SU-DHL-6 (cell line): ENCODE data around the gene CBR4.

Experiments used
- H2AFZ ChIP-seq: fragments of 200-600 bp; sonication (generic); 2 replicates; pipeline ENCODE4 v1.6.1; 2014; ENCODE audit warnings: low read depth, mild to moderate bottlenecking, moderate library complexity, mixed read lengths, antibody characterized with exemption, low read length; ENCODE audit not compliant: severe bottlenecking
- H3F3A ChIP-seq: fragments of 200-600 bp; shearing (Covaris generic); 2 replicates; pipeline ENCODE4 v1.6.0; 2016; ENCODE audit warnings: antibody characterized with exemption, mild to moderate bottlenecking; ENCODE audit not compliant: insufficient read depth
- H3K27ac ChIP-seq: fragments of 200-600 bp; sonication (generic); 2 replicates; pipeline ENCODE4 v1.5.1; 2016; ENCODE audit warnings: low read depth, mild to moderate bottlenecking, low read length, moderate library complexity, mixed read lengths
- H3K27me3 ChIP-seq: fragments of 200-600 bp; sonication (generic), shearing (Covaris generic); 2 replicates; pipeline ENCODE4 v1.6.0; 2014; ENCODE audit warnings: mild to moderate bottlenecking, low read length
- H3K36me3 ChIP-seq: fragments of 200-600 bp; sonication (generic); 2 replicates; pipeline ENCODE4 v1.6.1; 2014; ENCODE audit warnings: mild to moderate bottlenecking, low read length, mixed read lengths
- H3K4me2 ChIP-seq: fragments of 300-600, 200-600 bp; shearing (Covaris generic), sonication (generic); 2 replicates; pipeline ENCODE4 v1.6.0; 2014; ENCODE audit warnings: low read length, low read depth, mild to moderate bottlenecking; ENCODE audit not compliant: poor library complexity, severe bottlenecking
- H3K4me3 ChIP-seq: fragments of 200-600 bp; sonication (generic); 2 replicates; pipeline ENCODE4 v1.5.1; 2014; ENCODE audit warnings: antibody characterized with exemption, low read length, mild to moderate bottlenecking, mixed read lengths; ENCODE audit not compliant: insufficient read depth, poor library complexity, severe bottlenecking
- H3K79me2 ChIP-seq: fragments of 200-600 bp; sonication (generic); 2 replicates; pipeline ENCODE4 v1.6.1; 2014; ENCODE audit warnings: mild to moderate bottlenecking, low read length, moderate library complexity; ENCODE audit not compliant: insufficient read depth
- H3K9ac ChIP-seq: fragments of 200-600 bp; sonication (generic); 2 replicates; pipeline ENCODE4 v1.7.0; 2014; ENCODE audit warnings: mild to moderate bottlenecking, low read length
- H3K9me2 ChIP-seq: fragments of 200-600 bp; sonication (generic); replicated peaks from 2 replicates; pipeline ENCODE4 v1.6.1; 2014; ENCODE audit warnings: low read length; ENCODE audit not compliant: insufficient read depth
- H3K9me3 ChIP-seq: fragments of 200-600 bp; sonication (generic); 2 replicates; pipeline ENCODE4 v1.6.1; 2014; ENCODE audit warnings: low read length, mixed read lengths; ENCODE audit not compliant: insufficient read depth
- H4K20me1 ChIP-seq: fragments of 200-600 bp; sonication (generic); 2 replicates; pipeline ENCODE4 v1.6.1; 2014; ENCODE audit warnings: low read depth, mild to moderate bottlenecking, antibody characterized with exemption, low read length, moderate library complexity, mixed read lengths
- CTCF ChIP-seq: fragments of 200-600 bp; sonication (generic); IDR thresholded peaks from one replicate; pipeline ENCODE4 v1.5.1; 2017; ENCODE audit warnings: antibody characterized with exemption, mild to moderate bottlenecking, low read length, moderate library complexity; ENCODE audit not compliant: insufficient read depth, poor library complexity, severe bottlenecking
- EZH2phosphoT487 ChIP-seq: fragments of 200-600 bp; sonication (generic), shearing (Covaris generic); conservative IDR thresholded peaks from 2 replicates; pipeline ENCODE4 v1.6.1; 2018; ENCODE audit warnings: mild to moderate bottlenecking, antibody characterized with exemption, low read length, moderate library complexity, mixed read lengths

The CBR4 gene

GRCh38 chr4:169017971-169018370 lies 7.9 kb upstream of the CBR4 start:
- no peak overlapping the region for H3K9ac ChIP-seq
- no peaks in the 10 kb centered on the region for H3K9me2 ChIP-seq
- H3F3A ChIP-seq = no peaks in the 10 kb centered on the region
- H3K9me3 ChIP-seq = no peaks in the 10 kb centered on the region
- H3K4me2 ChIP-seq = no peak overlapping the region
- no peak overlapping the region for H2AFZ ChIP-seq
- no peak overlapping the region for H3K27ac ChIP-seq
- H3K79me2 ChIP-seq = no peaks in the 10 kb centered on the region
- H3K4me3 ChIP-seq = no peak overlapping the region
- H3K27me3 ChIP-seq = no peaks in the 10 kb centered on the region
- H4K20me1 ChIP-seq = no peaks in the 10 kb centered on the region
- no peak for TF ChIP-seq EZH2phosphoT487
- TF ChIP-seq CTCF = no peak
- H3K36me3 ChIP-seq = no peaks in the 10 kb centered on the region

GRCh38 chr4:169015186-169015623 lies 5.2 kb upstream of the CBR4 start:
- H3K9ac ChIP-seq = no peak overlapping the region
- H3K4me3 ChIP-seq = no peak overlapping the region
- H3K4me2 ChIP-seq = no peak overlapping the region
- H3F3A ChIP-seq = no peaks in the 10 kb centered on the region
- no peaks in the 10 kb centered on the region for H3K79me2 ChIP-seq
- no peaks in the 10 kb centered on the region for H3K9me3 ChIP-seq
- H3K27me3 ChIP-seq = no peaks in the 10 kb centered on the region
- no peaks in the 10 kb centered on the region for H3K36me3 ChIP-seq
- no peak for TF ChIP-seq CTCF
- no peak for TF ChIP-seq EZH2phosphoT487
- no peaks in the 10 kb centered on the region for H3K9me2 ChIP-seq
- H3K27ac ChIP-seq = no peak overlapping the region
- no peaks in the 10 kb centered on the region for H4K20me1 ChIP-seq
- no peak overlapping the region for H2AFZ ChIP-seq

- Histone ChIP-seq H3K4me2 (no peak overlapping the region), H3K27ac (no peak overlapping the region), H3F3A (no peaks in the 10 kb centered on the region), H3K79me2 (peaks cover 4% of the 10 kb centered on the region; the same call in 1 of the 2 replicates), H3K4me3 (no peak overlapping the region), H3K9ac (no peak overlapping the region), H4K20me1 (no peaks in the 10 kb centered on the region), H3K36me3 (no peaks in the 10 kb centered on the region), H3K9me3 (no peaks in the 10 kb centered on the region), H2AFZ (no peak overlapping the region), H3K9me2 (no peaks in the 10 kb centered on the region), H3K27me3 (no peaks in the 10 kb centered on the region)
- TF ChIP-seq EZH2phosphoT487 (no peak), CTCF (no peak)
Observed at GRCh38 chr4:169014586-169014985, 4.5 kb upstream of the CBR4 start.

GRCh38 chr4:169013396-169013795 lies 3.3 kb upstream of the CBR4 start:
- Histone ChIP-seq H3K9me3 (no peaks in the 10 kb centered on the region), H2AFZ (no peak overlapping the region), H3K4me3 (no peak overlapping the region), H3K4me2 (no peak overlapping the region), H3F3A (no peaks in the 10 kb centered on the region), H3K9me2 (no peaks in the 10 kb centered on the region), H3K9ac (no peak overlapping the region), H3K27me3 (no peaks in the 10 kb centered on the region), H3K27ac (no peak overlapping the region), H3K36me3 (no peaks in the 10 kb centered on the region), H4K20me1 (no peaks in the 10 kb centered on the region), H3K79me2 (peaks cover 15% of the 10 kb centered on the region)
- TF ChIP-seq CTCF (no peak), EZH2phosphoT487 (no peak)
